ENCODE measurements around the gene GAS6.

DNA sequence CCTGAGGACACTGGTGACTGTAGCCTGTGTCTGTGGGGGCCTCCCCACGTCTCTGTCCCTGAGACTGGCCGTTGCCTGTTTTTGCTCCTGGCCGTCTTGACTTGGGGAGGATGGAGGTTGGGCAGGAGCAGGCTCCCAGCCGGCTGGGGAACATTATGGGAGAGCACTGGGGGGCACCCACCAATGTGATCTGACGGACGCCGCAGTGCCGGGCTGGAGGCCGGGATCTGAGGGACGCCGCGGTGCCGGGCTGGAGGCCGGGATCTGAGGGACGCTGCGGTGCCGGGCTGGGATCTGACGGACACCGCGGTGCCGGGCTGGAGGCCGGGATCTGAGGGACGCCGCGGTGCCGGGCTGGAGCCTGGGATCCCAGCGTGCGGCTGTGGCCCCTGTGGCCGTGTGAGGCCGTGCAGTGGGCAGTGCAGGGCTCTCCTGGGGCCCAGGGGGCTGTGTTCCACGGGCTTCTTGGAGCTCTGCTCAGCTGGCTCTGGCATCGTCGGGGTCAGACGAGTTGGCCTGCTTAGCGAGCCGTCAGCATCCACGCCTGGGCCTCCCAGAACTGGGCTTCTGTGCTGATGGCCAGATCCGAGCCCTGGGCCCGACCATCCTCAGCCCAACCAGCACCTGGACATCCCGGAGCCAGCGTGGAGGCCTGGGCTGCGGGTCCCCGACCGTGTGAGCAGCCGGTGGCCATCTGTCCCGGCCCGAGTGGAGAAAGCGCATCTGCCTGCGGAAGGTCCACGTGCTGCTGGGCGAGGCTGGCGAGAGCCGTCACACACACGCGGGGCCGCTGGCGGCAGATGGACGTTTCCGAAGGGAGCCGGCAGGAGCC, 45.8 kb downstream of the GAS6 start:
- TF ChIP-seq, protein P1, sequence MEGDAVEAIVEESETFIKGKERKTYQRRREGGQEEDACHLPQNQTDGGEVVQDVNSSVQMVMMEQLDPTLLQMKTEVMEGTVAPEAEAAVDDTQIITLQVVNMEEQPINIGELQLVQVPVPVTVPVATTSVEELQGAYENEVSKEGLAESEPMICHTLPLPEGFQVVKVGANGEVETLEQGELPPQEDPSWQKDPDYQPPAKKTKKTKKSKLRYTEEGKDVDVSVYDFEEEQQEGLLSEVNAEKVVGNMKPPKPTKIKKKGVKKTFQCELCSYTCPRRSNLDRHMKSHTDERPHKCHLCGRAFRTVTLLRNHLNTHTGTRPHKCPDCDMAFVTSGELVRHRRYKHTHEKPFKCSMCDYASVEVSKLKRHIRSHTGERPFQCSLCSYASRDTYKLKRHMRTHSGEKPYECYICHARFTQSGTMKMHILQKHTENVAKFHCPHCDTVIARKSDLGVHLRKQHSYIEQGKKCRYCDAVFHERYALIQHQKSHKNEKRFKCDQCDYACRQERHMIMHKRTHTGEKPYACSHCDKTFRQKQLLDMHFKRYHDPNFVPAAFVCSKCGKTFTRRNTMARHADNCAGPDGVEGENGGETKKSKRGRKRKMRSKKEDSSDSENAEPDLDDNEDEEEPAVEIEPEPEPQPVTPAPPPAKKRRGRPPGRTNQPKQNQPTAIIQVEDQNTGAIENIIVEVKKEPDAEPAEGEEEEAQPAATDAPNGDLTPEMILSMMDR (IDR thresholded peaks at IDR 0.05), result no peak
- no peak for TF ChIP-seq POLR2A (IDR thresholded peaks at IDR 0.05)
